ENCODE results near the gene FNBP1. TPM values are rescaled to one million over a fixed set of nuclear protein-coding genes. Genes with fewer than 3 reads are reported as not detected.

The FNBP1 gene
- total RNA-seq, 1 donor from 2014 or later, result 47.1 TPM

- no peak overlapping the region for H3K27ac ChIP-seq
- intact Hi-C loops (cut with DNase I), result loop anchor here (10.0 kb wide), 2 partner anchors 215 to 465 kb away; no protein-coding TSS in a partner anchor
- peak in 1 of 2 donors; percentile 82 for DNase-seq (ENCODE audit: extremely low spot score in 2 of 2)
- TF ChIP-seq POLR2A (IDR thresholded peaks at IDR 0.05), result no peak
- no peak for TF ChIP-seq POLR2AphosphoS5 (IDR thresholded peaks at IDR 0.05; ENCODE audit: insufficient read depth in 1 of 2, low read depth in 1 of 2)
- no peak for TF ChIP-seq CTCF (IDR thresholded peaks at IDR 0.05)
- H3K4me3 ChIP-seq, result no peak overlapping the region
- no peaks in the 10 kb centered on the region for H3K9me3 ChIP-seq
- peaks cover 28% of the 10 kb centered on the region for H3K4me1 ChIP-seq
- H3K27me3 ChIP-seq, result no peaks in the 10 kb centered on the region
- H3K36me3 ChIP-seq, result no peaks in the 10 kb centered on the region
These were observed 153.7 kb downstream of the FNBP1 start for GRCh38 chr9:129889122-129889940.

- no peaks in the 10 kb centered on the region for H3K9me3 ChIP-seq
- peaks cover 34% of the 10 kb centered on the region for H3K4me1 ChIP-seq
- H3K4me3 ChIP-seq, result no peak overlapping the region
- DNase-seq (ENCODE audit: extremely low spot score in 2 of 2), result peak in 1 of 2 donors; percentile 89
- TF ChIP-seq CTCF (IDR thresholded peaks at IDR 0.05) (no peak), POLR2A (IDR thresholded peaks at IDR 0.05) (no peak), POLR2AphosphoS5 (IDR thresholded peaks at IDR 0.05; ENCODE audit: insufficient read depth in 1 of 2, low read depth in 1 of 2) (peak in 1 of 2 donors; percentile 70)
- no peak overlapping the region for H3K27ac ChIP-seq
- H3K27me3 ChIP-seq, result no peaks in the 10 kb centered on the region
- no peaks in the 10 kb centered on the region for H3K36me3 ChIP-seq
- intact Hi-C loops (cut with DNase I), result loop anchor here (10.0 kb wide), 2 partner anchors 216 to 466 kb away; no protein-coding TSS in a partner anchor
These were observed 154.5 kb downstream of the FNBP1 start for GRCh38 chr9:129888293-129889121.

GRCh38 chr9:129887334-129888292, 155.4 kb downstream of the FNBP1 start:
- DNase-seq (ENCODE audit: extremely low spot score in 2 of 2), result peak in 1 of 2 donors; percentile 79
- Histone ChIP-seq H3K9me3 (no peaks in the 10 kb centered on the region), H3K27ac (no peak overlapping the region), H3K36me3 (no peaks in the 10 kb centered on the region), H3K4me3 (no peak overlapping the region), H3K27me3 (no peaks in the 10 kb centered on the region), H3K4me1 (peaks cover 34% of the 10 kb centered on the region)
- intact Hi-C loops (cut with DNase I), result loop anchor here (10.0 kb wide), 2 partner anchors 217 to 467 kb away; no protein-coding TSS in a partner anchor
- no peak for TF ChIP-seq CTCF (IDR thresholded peaks at IDR 0.05)
- no peak for TF ChIP-seq POLR2AphosphoS5 (IDR thresholded peaks at IDR 0.05; ENCODE audit: insufficient read depth in 1 of 2, low read depth in 1 of 2)
- TF ChIP-seq POLR2A (IDR thresholded peaks at IDR 0.05), result no peak

- Histone ChIP-seq H3K4me3 (peak overlapping the region; percentile 41 to 46), H3K9me3 (no peaks in the 10 kb centered on the region), H3K4me1 (peaks cover 34% of the 10 kb centered on the region), H3K36me3 (no peaks in the 10 kb centered on the region), H3K27ac (peak overlapping the region; percentile 85), H3K27me3 (no peaks in the 10 kb centered on the region)
- no peak for TF ChIP-seq CTCF (IDR thresholded peaks at IDR 0.05)
- no peak for TF ChIP-seq POLR2AphosphoS5 (IDR thresholded peaks at IDR 0.05; ENCODE audit: insufficient read depth in 1 of 2, low read depth in 1 of 2)
- no peak for TF ChIP-seq POLR2A (IDR thresholded peaks at IDR 0.05)
- intact Hi-C loops (cut with DNase I), result loop anchor here (10.0 kb wide), 2 partner anchors 218 to 468 kb away; no protein-coding TSS in a partner anchor
- peak in 1 of 2 donors; percentile 85 for DNase-seq (ENCODE audit: extremely low spot score in 2 of 2)
These were observed 156.5 kb downstream of the FNBP1 start for GRCh38 chr9:129886226-129887174.

Measured in vagina (tissue), 2 donors.